CD4-positive, alpha-beta T cell treated with Interleukin-17A for 1 hour (primary cell): Measurements from ENCODE around the gene TFCP2L1.

Source experiments
- DNase-seq: peaks from one replicate; pipeline ENCODE4 v3.0.0-alpha.2; 2020

TFCP2L1 gene

DNA sequence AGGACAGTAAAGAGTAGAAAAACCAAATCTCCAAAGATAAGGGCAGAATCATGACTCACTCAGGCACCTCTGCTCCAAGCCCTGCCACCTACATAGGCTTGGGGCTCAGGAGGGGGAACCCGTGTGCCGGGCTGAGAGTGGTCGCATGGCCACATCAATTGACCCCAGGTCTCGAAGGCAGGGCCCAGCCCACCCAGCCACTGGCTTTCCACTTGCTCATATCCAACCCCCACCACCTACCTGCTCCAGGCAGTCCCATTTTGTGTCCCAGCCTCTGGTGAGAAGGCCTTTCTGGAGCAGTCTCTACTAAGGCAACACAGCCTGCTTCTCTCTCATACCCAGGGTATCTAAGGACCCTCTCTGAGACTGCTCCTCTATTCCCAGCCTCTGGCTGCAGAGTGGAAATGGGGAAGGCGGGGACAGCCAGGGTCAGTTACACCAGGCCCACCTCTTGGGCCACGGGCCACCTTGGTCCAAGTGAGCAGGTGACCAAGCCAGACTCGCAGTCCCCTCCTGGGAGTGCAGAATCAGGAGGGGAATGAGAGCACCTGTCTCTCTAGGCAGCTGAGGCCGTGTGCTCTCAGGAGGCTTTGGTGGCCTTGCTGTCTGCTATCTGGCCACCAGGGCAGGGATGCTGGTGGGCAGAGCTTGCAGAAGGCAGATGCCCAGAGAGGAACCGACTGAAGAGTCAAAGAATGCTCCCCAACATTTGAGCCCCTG lies 20.8 kb downstream of the TFCP2L1 start:
- no peak for DNase-seq

DNA sequence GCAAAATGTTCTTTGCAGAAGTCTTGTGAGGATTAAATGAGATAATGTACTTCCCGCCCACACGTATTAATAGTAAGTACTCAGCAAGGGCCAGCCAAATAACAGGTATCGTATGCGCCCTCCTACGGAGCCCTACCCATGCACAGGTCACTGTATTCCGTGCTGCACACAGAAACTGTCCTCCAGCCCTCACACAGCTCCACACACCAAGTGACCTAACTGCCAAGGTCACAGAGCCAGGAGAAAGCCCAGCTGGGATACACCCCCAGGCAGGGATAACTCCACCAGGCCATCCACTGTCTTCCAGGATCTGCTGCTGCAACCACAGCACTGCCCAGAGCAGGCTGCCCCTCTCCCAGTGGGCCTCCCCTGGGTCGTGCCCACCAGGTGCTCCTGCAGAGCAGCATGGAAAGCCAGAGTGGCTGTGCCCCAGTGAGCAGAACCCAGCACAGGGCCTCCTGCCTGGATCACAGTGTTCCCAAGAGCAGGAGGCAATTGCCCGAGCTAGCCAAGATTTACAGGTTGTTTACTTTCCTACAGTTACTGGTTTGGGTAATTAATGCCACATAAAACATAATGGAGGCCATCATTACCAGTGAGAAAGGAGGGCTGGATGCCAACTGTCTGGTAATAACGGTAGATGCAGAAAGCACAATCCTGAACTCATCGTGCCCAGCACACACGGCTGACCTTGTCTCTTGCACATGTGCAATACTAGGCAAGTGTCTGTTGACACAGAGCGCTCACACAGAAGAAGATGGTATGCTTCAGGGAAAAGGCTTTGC lies 24.4 kb downstream of the TFCP2L1 start:
- no peak for DNase-seq

DNA sequence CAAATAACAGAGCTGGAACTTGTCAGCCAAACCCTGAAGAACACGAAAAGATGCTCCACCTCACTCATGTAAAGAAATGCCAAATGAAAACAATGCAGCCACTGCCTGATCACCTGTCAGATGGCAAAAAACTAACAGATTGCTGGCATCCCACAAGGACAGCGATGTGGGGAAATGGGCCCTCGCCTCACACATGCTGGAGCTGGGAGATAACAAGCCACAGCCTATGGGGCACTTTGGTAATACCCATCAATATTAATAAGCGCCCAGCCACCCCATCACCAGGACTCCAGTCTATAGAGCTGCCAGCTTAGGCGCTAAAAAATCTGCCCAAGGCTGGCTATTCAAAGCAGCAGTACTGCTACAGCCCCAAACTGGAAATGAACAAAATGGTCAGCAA lies 27.0 kb downstream of the TFCP2L1 start:
- no peak for DNase-seq

DNA sequence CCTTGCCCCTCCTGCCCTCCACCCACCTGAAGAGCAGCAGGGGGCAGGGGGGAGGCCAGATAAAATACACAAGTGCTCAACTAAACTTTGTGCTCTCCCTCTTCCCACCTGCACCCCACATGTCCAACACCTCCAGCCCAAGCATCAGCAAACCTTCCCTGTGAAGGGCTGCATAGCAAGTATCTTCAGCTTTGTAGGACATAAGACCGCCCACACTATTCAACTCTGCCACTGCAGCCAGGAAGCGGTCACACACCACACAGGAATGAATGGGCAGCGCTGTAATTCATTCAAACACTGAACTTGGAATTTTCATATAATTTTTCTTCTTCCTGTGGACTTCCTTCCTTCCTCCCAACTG lies 27.5 kb downstream of the TFCP2L1 start:
- DNase-seq = no peak

DNA sequence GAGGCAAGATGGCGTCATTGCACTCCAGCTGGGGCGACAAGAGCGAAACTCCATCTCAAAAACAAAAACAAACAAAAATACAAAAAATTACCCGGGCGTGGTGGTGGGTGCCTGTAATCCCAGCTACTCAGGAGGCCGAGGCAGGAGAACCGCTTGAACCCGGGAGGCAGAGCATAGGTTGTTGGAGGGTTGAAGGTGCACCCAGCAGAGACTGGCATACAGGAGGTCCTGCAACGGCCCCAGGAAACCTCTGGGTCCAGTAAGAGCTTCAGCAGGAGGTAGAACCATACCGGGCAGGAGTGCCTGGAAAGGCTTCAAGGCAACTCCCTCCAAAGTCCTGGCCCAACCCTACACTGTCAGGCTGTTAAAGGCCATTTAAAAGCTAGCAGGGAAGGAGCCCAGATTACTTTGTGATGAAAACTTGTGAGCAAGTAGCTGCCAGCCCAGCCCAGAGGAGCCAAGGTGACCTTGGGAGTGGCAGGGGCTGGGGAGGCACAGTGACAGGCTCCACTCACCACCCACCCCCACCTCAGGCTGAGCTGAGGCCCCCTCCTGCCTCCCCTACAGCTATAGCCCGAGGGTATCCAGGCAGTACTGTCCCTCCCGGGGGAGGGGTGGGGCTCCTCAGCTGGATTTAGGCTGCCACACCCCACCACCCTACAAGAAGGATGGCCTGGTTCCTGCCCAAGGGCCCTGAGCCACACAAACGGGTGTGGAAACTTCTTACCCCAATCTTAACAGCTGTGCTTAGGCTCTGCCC lies 28.1 kb downstream of the TFCP2L1 start:
- no peak for DNase-seq

DNA sequence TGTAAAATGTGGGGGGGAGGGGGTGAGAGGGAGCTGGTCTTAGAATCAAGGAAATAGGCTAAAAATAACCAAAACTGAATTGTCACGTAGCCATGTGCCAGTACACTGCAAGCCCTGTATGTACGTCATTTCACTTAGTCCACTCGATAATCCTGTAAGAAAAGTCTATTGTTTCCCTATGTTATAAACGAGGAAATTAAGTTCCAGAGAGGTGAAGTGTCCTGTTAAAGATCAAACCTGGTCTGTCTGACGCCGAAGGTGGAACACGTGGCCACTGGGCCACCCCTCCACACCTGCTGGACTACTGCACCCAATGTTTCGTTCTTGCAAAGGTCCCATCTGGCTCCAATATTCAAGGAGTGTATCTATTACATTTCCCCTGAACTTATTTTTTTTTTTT lies 29.6 kb downstream of the TFCP2L1 start:
- DNase-seq = no peak

DNA sequence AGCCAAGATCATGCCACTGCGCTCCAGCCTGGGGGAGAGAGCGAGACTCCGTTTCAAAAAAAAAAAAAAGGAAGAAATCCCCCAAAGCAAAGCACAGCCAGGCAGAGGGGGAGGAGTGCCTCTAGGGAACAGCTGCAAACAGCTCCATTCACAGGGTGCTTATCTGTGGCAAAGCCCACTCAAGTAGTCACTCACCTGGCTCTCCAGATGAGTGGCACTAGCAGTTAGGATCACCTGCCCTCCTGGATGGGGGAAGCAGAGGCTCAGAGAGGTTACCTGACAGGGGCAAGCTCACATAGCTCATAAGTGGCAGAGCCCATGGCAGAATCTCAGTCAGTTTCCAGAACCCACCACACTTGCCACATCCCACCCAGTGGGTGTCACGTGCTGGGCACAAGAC lies 30.3 kb downstream of the TFCP2L1 start:
- no peak for DNase-seq

DNA sequence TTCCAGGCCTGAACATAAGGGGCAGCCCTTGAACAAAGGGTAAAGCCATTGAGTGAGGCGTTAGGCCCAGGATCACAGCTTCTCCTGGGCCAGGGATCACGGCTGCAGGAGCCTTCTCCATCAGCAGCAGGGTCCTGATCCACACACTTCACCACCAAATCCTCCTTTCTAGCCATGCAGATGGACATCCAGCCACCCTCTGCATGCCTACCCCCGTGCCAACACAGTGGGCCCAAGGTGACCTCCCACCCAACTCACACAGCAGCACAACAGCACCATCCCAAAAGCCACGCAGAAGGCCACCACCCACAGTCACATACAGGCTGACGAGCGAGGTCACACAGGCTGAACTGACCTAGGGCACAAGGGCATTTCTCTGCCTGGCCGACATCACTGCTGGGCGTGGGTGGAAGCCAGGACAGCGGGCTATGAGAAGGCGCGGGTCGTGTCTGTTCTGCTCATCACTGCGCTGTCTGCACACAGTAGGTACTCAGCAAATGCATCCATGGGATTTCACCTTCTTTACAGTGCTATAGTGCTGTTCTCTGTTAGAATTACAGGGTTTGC lies 31.2 kb downstream of the TFCP2L1 start:
- no peak for DNase-seq

DNA sequence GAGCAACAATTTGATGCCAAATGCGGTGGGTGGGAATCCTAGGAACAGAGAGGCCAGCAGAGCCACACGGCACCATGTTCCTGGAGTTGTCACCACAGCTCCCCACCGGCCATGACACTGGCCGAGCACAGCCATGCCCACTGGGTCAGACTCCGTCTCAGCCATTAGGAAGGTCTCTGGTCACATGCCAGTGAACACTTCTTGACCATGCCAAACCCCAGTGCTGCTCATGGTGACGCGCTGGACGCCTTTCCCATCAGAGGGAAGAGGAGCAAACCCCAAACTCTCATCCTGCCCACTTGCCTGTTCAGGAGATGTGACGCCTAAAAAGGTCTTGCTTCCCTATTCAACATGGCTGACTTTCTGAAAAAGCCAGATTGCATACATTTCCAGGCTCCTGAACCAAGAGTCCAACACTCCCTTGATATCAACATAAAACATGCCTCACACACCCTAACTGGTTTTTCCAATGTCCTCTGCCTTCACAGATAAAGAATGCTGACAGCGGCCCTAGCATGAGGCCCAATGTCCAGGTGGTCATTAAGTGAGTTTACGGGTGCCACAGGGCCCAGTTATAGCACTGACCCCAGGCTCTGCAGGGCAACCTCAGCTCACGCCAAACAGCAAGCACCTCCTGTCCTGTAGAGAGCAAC lies 31.9 kb downstream of the TFCP2L1 start:
- DNase-seq = no peak

DNA sequence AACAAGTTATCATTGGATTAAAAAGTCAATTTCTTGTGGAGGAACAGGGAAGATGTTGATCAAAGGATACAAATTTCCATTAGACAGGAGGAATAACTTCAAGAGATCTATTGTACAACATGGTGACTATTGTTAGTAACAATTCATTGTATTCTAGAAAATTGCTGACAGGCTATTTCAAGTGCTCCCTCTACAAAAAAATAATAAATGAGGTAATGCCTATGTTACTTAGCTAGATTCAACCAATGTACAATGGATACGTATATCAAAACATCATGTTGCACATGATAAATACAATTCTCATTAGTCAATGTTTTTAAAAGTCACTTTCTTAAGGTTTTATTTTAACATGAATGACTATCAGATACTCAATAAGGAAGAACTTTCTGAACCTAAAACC lies 33.5 kb downstream of the TFCP2L1 start:
- DNase-seq = no peak

DNA sequence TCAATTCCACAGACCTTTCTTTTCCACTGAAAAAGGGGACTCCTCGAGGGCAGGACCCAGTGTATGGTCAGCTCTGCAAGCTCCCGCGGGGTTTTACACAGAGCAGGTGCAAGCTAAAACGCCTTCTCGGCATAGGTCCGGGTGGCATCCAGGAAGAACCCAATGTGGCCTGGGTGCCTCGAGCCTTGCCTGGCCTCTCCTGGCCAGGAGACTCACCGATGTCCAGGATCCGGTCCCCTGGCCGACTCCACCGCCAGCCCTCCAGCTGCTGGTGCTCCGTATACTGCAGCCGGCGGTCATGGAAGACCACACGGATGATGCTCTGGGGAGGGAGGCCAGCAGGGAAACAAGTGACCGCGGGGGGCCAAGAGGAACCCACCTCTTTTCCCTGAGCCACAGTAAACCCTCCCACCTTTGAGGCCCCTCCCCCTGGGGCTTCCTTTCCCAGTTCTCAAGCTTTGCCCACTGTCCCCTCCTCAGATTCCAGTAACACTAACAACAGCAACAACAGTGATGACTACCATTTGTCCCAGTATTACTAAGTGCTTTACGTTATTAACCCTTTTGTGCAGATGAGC lies 36.1 kb downstream of the TFCP2L1 start:
- no peak for DNase-seq

DNA sequence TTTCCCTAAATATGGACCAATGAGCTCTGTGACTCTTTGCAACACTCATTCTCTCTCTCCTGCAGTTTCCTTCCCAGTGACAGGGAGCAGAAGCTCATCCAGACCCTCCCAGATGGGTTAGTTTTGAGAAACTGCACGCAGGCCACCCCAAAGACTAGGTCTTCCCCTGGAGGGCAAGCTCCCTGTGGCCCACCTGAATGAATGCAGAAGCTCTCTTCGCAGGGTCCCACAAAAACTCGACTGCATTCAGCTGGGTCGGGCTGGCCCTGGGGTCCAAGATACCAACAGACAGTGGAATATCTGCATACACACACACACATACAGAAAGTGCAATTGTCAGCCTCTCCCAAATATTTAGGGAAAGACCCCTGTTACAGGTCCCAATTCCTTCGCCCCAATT lies 37.0 kb downstream of the TFCP2L1 start:
- no peak for DNase-seq

DNA sequence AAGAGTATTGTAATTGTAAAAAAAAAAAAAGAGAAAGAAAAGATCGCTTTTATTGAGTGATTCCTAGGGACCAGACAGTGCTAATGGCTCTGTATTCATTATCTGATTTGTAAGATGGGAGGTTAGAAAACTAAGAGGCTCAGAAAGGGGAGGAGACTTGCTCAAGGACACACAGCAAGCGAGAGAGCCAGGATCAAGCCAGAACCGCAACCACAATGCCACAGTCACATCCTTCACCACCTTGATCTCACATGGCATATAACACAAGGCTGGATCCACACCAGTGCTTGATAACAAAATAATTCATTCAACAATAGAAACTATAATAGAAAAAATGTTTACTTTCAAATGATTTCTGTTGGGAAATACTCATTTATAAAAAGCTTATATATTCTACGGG lies 37.5 kb downstream of the TFCP2L1 start:
- no peak for DNase-seq

DNA sequence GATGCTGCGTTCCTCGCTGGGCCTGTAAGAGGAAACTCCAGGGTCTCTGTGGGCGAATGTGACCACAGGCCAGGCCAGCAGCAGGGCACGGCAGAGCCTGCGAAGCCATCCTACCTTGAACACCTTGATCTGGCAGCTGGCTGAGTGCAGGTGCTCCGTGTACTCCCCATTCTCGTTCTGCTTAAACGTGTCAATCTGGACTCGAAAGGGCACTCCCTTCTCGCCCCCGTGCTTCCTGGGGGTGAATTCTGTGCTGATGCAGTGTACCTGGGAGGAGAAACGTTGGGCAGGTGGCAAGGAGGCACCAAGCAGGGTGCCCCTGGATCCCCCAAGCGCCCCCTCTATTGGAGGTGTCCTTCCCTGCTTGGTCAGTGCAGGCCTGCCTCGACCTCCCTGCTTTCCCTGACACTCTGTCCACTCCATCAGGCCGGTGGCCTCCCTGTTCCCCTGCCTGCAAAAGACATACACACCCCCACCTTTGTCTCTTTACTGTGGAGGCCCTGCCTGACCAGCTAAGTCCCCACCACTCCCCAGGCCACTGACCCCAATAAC lies 38.2 kb downstream of the TFCP2L1 start:
- no peak for DNase-seq

DNA sequence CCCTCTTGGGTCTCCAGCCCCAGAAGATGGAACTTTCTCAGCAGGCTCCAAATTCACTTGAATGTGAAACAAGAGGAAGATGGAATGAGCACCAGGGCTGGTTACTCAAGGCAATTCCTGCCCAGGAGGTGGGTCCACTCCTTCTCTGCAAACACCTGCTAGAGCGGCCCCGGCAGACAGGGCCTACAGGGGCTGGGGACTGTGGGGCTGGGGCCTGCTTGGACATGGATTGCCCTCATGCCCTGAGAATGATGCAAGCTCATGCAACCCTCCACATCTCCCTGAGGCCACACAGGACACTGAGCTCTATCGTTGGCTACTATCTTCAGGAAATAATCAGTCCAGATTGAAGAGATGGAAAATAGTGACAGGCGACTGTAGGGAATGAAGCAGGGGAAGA lies 39.1 kb downstream of the TFCP2L1 start:
- no peak for DNase-seq

DNA sequence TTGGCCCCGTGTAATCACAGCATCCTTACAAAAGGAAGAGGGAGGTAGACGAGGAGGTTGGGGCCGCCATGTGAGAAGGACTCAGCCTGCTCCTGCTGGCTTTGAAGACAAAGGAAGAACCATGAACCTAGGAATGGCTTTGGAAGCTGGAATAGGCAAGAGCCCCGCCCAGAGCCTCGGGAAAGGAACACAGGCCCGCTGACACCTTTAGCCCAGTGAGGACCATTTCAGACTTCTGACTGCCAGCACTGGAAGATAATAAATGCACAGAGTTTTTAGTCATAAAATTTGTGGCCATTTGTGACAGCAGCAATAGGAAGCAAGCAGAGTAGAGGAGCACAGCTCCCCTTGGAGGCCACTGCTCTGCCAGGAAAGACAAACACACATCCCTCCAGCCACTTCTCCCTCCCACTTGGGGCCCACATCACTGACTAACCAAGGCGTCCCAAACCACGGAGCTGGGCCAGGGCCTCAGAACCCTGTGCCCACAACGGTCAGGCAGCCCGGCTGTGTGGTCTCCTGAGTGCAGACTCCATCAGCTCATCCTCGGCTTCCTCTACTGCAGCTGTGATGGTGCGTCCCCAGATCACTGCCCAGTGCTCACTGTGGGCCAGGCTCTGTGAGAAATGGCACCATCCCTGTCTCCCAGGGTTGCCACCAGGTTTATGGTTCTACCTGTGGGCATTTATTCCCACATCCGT lies 39.7 kb downstream of the TFCP2L1 start:
- no peak for DNase-seq

DNA sequence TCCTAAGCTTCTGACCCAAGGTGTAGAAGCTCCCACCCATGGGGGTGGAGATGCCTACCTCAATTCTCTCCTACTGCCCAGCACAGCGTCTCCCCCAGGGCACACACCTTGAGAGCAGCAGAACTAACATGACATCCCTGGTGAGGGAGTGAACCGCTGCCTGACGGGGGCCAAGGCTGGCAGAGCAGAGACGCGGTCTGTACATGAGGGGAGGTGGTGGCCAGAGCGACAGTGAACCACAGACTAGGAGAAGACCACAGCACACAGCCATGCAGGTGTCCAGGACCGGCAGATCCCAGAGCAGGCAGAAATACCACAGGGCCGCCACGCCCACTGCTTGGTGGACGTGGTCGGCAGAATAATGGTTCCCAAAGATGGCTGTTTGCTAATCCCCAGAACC lies 40.4 kb downstream of the TFCP2L1 start:
- no peak for DNase-seq

DNA sequence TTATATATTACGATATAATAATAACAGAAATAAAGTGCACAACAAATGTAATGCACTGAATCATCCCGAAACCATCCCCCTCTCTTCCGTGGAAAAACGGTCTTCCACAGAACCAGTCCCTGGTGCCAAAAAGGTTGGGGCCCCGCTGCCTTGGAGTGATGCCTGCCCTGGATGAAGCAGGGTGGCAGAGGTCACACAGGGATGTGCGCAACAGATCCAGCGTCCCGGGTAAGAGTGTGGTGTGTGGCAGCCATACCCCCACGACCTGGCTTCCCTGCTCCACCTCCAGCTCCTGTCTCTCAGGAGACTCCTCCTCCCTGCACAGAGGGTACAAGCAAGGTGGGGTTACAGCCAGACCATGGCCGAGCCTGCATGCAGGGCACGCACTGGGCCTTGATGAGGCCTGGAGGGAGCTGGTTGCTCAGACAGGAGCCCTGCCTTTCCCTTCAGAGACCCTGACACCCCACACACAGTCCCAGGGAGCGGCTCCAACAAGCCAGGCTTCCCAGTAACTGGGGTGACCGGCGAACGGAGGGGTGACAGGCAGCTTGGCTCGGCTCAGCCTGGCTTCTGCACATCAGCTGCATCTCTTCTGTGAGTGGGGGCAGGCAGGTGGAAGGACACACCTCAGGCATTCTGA lies 41.1 kb downstream of the TFCP2L1 start:
- DNase-seq = no peak

DNA sequence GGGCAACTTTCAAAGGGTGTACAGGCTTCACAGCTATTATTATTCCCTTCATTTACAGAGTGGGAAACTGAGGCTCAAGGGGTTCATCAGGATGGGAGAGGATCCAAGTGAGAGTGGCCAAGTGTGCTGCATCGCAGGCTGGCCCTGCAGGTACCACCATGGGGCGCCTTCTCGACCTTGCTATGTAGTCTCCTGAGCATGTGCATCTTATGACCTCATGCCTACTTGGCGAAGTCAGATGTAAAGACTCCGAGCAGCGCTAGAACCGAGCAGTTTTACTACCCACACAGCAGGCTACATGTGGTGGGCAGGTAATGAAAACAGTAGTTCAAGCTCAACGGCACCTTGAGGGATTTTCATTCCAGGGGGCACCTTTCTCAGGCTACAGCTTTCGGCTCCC lies 42.0 kb downstream of the TFCP2L1 start:
- no peak for DNase-seq

DNA sequence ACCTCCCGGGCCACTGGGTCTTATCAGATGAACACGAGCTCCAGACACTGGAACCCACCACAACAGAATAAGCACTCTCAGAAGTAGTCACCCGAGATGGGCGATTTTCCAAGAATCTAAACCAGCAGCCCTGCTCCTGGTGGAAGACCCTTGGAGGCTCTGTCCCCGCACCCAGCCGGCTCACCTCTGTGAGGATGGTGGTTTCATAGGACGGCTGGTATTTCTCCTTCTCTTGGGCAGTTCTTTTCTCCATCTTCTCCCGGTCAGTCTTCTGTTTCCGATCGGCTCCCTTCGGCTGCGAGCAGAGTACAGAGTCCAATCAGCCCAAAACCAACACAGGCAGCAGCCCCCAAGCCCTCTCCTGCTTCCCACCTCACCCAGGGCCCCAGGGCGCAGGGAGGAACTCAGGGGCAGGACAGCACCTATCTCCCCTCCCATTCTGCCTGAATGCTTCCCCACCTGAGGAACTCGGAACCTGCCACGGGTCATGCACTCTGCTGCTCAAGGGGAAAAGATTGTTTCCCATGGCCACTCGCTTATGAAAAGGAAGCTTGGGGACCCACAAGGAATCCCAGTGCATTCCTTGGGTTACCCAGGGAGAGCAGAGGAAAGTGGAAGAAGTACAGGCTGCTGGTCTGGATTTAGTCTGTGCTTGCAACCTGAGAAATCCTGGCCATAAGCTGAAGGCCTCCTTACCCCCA lies 42.7 kb downstream of the TFCP2L1 start:
- DNase-seq = no peak

DNA sequence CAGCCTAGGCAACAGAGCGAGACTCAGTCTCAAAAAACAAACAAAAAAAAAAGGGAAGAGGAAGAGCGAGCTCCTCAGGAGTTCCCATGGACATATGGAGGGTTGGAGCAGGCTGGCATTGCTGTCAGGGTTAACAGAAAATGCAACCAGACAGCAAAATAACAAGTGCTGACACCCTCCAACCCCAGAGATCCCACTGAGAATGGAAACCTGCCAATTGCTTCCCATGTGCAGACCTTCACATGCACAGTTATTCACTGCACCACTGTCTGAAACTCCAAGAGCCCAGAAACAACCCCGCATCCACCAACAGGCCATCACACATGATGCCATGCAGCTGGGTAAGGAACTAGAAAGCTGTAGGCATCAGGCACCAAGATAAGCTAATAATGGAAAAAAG lies 43.5 kb downstream of the TFCP2L1 start:
- DNase-seq = no peak
